Ovary (tissue), 9 donors: Measurements from ENCODE around the gene SETDB2. TPM values are rescaled to one million over a fixed set of nuclear protein-coding genes. Genes with fewer than 3 reads are reported as not detected.

Experiments used
- DNase-seq, 5 donors: peaks; one replicate each; pipeline ENCODE4 v3.0.0-alpha.2; 2019 to 2020
- H3K27ac ChIP-seq, 2 donors: fragments of 200-600 bp; one replicate each; pipeline versions ENCODE4 v1.5.1 to v1.8.0; 2019 to 2022
- H3K27me3 ChIP-seq: fragments of 200-600 bp; one replicate; pipeline ENCODE4 v1.8.0; 2022
- H3K36me3 ChIP-seq: fragments of 200-600 bp; sonication (generic); one replicate; pipeline ENCODE4 v1.5.1; 2019
- H3K4me1 ChIP-seq: one replicate; pipeline ENCODE4 v1.8.1; 2013; ENCODE audit warnings: mild to moderate bottlenecking, moderate library complexity; ENCODE audit not compliant: insufficient read depth
- H3K4me3 ChIP-seq: fragments of 200-600 bp; sonication (generic); one replicate; pipeline ENCODE4 v1.5.1; 2017
- H3K9me3 ChIP-seq, 2 donors: fragments of 200-600 bp in 1 of 2; sonication (generic) in 1 of 2; one replicate each; pipeline versions ENCODE4 v1.5.1 to v1.8.1; 2013 to 2019; ENCODE audit warnings: mild to moderate bottlenecking in 1 of 2, moderate library complexity in 1 of 2
- CTCF ChIP-seq, 3 donors: fragments of 450-650 bp in 2 of 3; fragments of 200-600 bp in 1 of 3; IDR thresholded peaks; one replicate each; pipeline versions ENCODE4 v1.5.1 to v1.8.0; 2016 to 2022; ENCODE audit warnings: antibody characterized with exemption in 3 of 3, mild to moderate bottlenecking in 1 of 3
- EP300 ChIP-seq: sonication (generic); formaldehyde crosslinking; IDR thresholded peaks from one replicate; pipeline ENCODE4 v1.6.1; 2017; ENCODE audit warnings: antibody characterized with exemption
- POLR2A ChIP-seq: fragments of 450-650 bp; IDR thresholded peaks from one replicate; pipeline ENCODE4 v1.6.1; 2017; ENCODE audit warnings: antibody characterized with exemption, mild to moderate bottlenecking, moderate library complexity
- WGBS, 3 donors: extraction: QIAGEN DNeasy Blood & Tissue Kit in 1 of 3; methylation state at CpG; one replicate each; pipeline versions ENCODE4 v1.1.5 to v1.1.7; 2013 to 2017; 5-methylcytosine and 5-hydroxymethylcytosine counted together
- intact Hi-C, 4 donors: fragments of 100-400 bp; cut with DNase I; formaldehyde crosslinking; loops; one replicate each; pipeline versions ENCODE4 v1.11.0 to v1.15.1; 2022 to 2023
- polyA plus RNA-seq, 2 donors: library from polyadenylated mRNA; stranded (reverse); fragments of 200-250 nt in 1 of 2; fragments of 350-450 nt in 1 of 2; fragmentation: Illumina TruSeq in 1 of 2; extraction: RNeasy Lipid Tissue Mini Kit (QIAGEN cat#74804) in 1 of 2; gene quantifications; one replicate each; pipeline ENCODE4 v1.2.3, GENCODE V29; 2013 to 2014
- total RNA-seq, 7 donors: library from RNA; depleted of rRNA in 2 of 7; stranded (reverse); fragments of >200 nt in 2 of 7; fragmentation: NEBNext Ultra II Directional in 3 of 7; extraction: Animal tissue kit (Norgen Biotek cat#: 25700) in 3 of 7; gene quantifications; one replicate each; pipeline versions ENCODE4 v1.1.0 to v1.2.4, GENCODE V29; 2016 to 2023
- donor health status: DM: no; HTN: no; CAD: no; lungs with moderate emphysema.
- donor health status: DM: no; HTN: no; CAD: no.
- donor health status: Bipolar disorder and iron deficiency.
- donor health status: DM: yes; HTN: yes; CAD: no.
- donor health status: DM: no; HTN: no; CAD: no.
- donor health status: DM: yes; HTN: yes; CAD: no.

The SETDB2 gene
- total and polyA plus RNA-seq, 9 donors: 6.6 to 21.6 (median 16.9) TPM

- no peak for TF ChIP-seq EP300
- TF ChIP-seq POLR2A: no peak
- TF ChIP-seq CTCF (IDR thresholded peaks at IDR 0.05): no peak
- H3K9me3 ChIP-seq: no peaks in the 10 kb centered on the region
- 63 to 71% (median 64%) methylated on average over 9 of the region's 9 CpGs for WGBS, 3 donors
- no peak for DNase-seq
- intact Hi-C loops: no loop called here
- H3K27me3 ChIP-seq: no peaks in the 10 kb centered on the region
- H3K4me3 ChIP-seq: no peak overlapping the region
- no peaks in the 10 kb centered on the region for H3K36me3 ChIP-seq
- no peak overlapping the region for H3K27ac ChIP-seq
- no peaks in the 10 kb centered on the region for H3K4me1 ChIP-seq
These were observed 58.9 kb downstream of the SETDB2 start for GRCh38 chr13:49502954-49503353.

DNA sequence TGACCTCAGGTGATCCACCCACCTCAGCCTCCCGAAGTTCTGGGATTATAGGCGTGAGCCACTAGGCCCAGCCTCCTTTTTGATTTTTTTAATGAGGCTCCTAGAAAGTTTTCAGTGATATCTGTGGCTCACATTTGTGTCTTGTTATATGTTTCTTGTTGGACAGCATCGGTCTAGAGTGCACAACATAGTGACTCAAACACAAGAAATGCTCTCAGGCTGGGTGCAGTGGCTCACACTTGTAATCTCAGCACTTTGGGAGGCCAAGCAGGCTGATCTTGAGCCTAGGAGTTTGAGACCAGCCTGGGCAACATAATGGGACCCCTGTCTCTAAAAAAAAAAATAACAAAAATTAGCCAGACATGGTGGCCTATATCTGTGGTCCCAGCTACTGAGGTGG lies 59.9 kb downstream of the SETDB2 start:
- H3K4me1 ChIP-seq: no peaks in the 10 kb centered on the region
- no peak overlapping the region for H3K4me3 ChIP-seq
- no peak for TF ChIP-seq CTCF (IDR thresholded peaks at IDR 0.05)
- TF ChIP-seq EP300: no peak
- no peak for TF ChIP-seq POLR2A
- no peaks in the 10 kb centered on the region for H3K27me3 ChIP-seq
- DNase-seq: no peak
- no peak overlapping the region for H3K27ac ChIP-seq
- H3K36me3 ChIP-seq: no peaks in the 10 kb centered on the region
- WGBS, 3 donors: 81 to 90% (median 90%) methylated on average over 3 of the region's 3 CpGs
- H3K9me3 ChIP-seq: no peaks in the 10 kb centered on the region
- intact Hi-C loops: no loop called here

GRCh38 chr13:49512578-49512977 lies 68.5 kb downstream of the SETDB2 start:
- intact Hi-C loops: no loop called here
- H3K36me3 ChIP-seq: no peaks in the 10 kb centered on the region
- H3K4me1 ChIP-seq: no peaks in the 10 kb centered on the region
- H3K4me3 ChIP-seq: no peak overlapping the region
- no peak for TF ChIP-seq EP300
- TF ChIP-seq POLR2A: no peak
- TF ChIP-seq CTCF (IDR thresholded peaks at IDR 0.05): no peak
- no peaks in the 10 kb centered on the region for H3K9me3 ChIP-seq
- 86 to 90% (median 86%) methylated on average over 2 of the region's 2 CpGs for WGBS, 3 donors
- H3K27ac ChIP-seq: no peak overlapping the region
- no peak for DNase-seq
- no peaks in the 10 kb centered on the region for H3K27me3 ChIP-seq

DNA sequence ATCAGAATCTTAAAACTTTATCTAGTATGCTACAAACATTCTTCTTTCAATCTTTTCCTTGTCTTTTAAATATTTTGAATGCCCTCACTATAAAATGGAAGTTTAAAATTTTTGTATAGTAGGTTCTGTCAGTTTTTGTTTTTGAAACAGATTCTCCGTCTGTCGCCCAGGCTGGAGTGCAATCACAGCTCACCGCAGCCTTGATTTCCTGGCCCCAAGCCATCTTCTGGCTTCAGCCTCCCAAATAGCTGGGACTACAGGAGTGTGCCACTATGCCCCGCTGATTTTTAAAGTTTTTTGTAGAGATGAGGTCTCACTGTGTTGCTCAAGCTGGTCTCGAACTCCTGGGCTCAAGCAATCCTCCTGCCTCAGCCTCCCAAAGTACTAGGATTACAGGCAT lies 72.4 kb downstream of the SETDB2 start:
- Histone ChIP-seq H3K9me3 (no peaks in the 10 kb centered on the region), H3K36me3 (no peaks in the 10 kb centered on the region), H3K27ac (no peak overlapping the region), H3K4me1 (no peaks in the 10 kb centered on the region), H3K27me3 (no peaks in the 10 kb centered on the region), H3K4me3 (no peak overlapping the region)
- 40 to 76% (median 45%) methylated on average over 5 of the region's 5 CpGs for WGBS, 3 donors
- TF ChIP-seq CTCF (IDR thresholded peaks at IDR 0.05) (no peak), POLR2A (no peak), EP300 (no peak)
- peak in 3 of 5 donors; percentile 24 to 54 (median 45) for DNase-seq
- intact Hi-C loops: no loop called here

- Histone ChIP-seq H3K9me3 (no peaks in the 10 kb centered on the region), H3K27me3 (no peaks in the 10 kb centered on the region), H3K4me3 (no peak overlapping the region), H3K36me3 (no peaks in the 10 kb centered on the region), H3K27ac (no peak overlapping the region), H3K4me1 (no peaks in the 10 kb centered on the region)
- 76 to 83% (median 82%) methylated on average over 6 of the region's 6 CpGs for WGBS, 3 donors
- DNase-seq: no peak
- TF ChIP-seq EP300 (no peak), CTCF (IDR thresholded peaks at IDR 0.05) (no peak), POLR2A (no peak)
- intact Hi-C loops: no loop called here
These were observed 73.4 kb downstream of the SETDB2 start for GRCh38 chr13:49517461-49517860.
